ENCODE results near the gene RAB40C. TPM values are rescaled to one million over a fixed set of nuclear protein-coding genes. Genes with fewer than 3 reads are reported as not detected.

RAB40C gene
- polyA plus RNA-seq, 4 donors = 12.4 to 32.9 (median 16.1) TPM

DNA sequence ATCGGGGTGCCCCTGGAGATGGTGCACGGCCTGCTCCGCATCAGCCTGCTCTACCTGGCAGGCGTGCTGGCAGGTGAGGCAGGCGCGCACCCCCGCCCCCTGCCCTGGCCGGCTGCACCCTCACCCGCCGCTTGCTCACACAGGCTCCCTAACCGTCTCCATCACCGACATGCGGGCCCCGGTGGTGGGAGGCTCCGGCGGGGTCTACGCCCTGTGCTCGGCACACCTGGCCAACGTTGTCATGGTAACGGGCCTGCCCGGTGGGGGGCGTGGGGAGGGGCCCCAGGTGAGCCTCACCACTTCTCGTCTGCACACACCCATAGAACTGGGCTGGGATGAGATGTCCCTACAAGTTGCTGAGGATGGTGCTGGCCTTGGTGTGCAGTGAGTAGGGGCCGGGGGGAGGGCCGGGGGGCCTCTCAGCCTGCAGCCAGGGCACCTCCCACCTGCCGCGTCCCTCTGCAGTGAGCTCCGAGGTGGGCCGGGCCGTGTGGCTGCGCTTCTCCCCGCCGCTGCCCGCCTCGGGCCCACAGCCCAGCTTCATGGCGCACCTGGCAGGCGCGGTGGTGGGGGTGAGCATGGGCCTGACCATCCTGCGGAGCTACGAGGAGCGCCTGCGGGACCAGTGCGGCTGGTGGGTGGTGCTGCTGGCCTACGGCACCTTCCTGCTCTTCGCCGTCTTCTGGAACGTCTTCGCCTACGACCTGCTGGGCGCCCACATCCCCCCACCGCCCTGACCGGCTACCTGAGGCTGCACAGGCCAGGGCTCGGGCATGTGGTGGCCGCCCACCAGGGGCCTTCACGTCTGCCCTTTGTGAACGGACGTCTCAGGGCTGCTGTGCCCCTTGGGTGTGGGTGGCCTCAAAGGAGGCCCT, 87.7 kb downstream of the RAB40C start:
- no peak for DNase-seq (ENCODE audit: low read depth in 4 of 4, low spot score in 3 of 4)

DNA sequence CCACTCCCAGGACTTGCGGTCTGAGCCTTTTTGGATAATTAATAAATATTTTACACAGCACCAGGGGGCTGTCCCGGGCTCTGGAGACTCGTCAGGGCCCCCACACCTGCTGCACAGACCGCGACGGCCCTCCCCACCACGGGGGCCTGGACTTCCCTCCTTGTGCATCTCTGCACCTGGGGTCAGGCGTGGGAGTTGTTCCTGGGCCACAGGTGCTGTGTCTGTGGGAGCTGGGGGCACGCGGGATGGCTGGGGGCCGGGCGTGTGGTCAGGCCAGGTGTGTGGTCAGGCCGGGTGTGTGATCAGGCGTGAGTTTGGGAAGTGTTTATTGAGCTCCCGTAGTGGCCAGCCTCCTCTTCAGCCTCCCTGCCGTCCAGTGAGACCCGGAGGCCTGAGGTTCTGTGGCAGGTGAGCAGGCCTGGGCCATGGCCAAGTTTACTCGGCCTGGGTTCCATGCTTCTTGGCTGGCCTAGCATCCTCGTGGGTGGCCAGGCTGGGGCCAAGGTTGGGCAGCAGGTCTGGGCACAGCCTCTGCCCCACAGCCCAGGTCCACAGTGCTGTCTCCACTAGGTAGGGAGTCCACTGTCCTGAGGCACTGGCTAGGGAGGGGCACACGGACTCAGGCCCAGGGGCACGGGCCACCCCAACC, 88.5 kb downstream of the RAB40C start:
- DNase-seq (ENCODE audit: low read depth in 4 of 4, low spot score in 3 of 4) = no peak

Other genes with a start within 250 kb of the RAB40C start
- gene AXIN1, start 237.3 kb upstream of the RAB40C start, polyA plus RNA-seq (ENCODE audit: insufficient read length in 4 of 4) = 10 to 100 TPM; 14.9 to 22.8 (median 15.8) TPM
- 10 to 100 TPM; 36.9 to 82.5 (median 65.4) TPM for gene MRPL28, start 219.5 kb upstream of the RAB40C start, polyA plus RNA-seq (ENCODE audit: insufficient read length in 4 of 4)
- gene PGAP6, start 208.1 kb upstream of the RAB40C start, polyA plus RNA-seq (ENCODE audit: insufficient read length in 4 of 4) = 10 to 100 TPM; 21.6 to 64.8 (median 56.5) TPM
- 100 to 1,000 TPM in 3 of 4 donors, 10 to 100 TPM in 1; 97.7 to 141 (median 104) TPM for gene NME4, start 192.9 kb upstream of the RAB40C start, polyA plus RNA-seq (ENCODE audit: insufficient read length in 4 of 4)
- 10 to 100 TPM; 17.3 to 31.8 (median 22.7) TPM for gene DECR2, start 188.2 kb upstream of the RAB40C start, polyA plus RNA-seq (ENCODE audit: insufficient read length in 4 of 4)
- gene RAB11FIP3, start 164.4 kb upstream of the RAB40C start, polyA plus RNA-seq (ENCODE audit: insufficient read length in 4 of 4) = 100 to 1,000 TPM in 1 of 4 donors, 10 to 100 TPM in 3; 44.2 to 144 (median 76.4) TPM
- 10 to 100 TPM; 16.2 to 36.6 (median 23.5) TPM for gene CAPN15, start 62.4 kb upstream of the RAB40C start, polyA plus RNA-seq (ENCODE audit: insufficient read length in 4 of 4)
- gene PRR35, start 29.7 kb upstream of the RAB40C start, polyA plus RNA-seq (ENCODE audit: insufficient read length in 4 of 4) = 10 to 100 TPM in 1 of 4 donors, 1 to 10 TPM in 2, under 1 TPM in 1; 0.59 to 21.7 (median 8.6) TPM
- gene NHLRC4, start 23.1 kb upstream of the RAB40C start, polyA plus RNA-seq (ENCODE audit: insufficient read length in 4 of 4) = 10 to 100 TPM in 1 of 4 donors, 1 to 10 TPM in 3; 2.7 to 10.3 (median 5.8) TPM
- 10 to 100 TPM; 28.0 to 89.7 (median 50.2) TPM for gene PIGQ, start 20.1 kb upstream of the RAB40C start, polyA plus RNA-seq (ENCODE audit: insufficient read length in 4 of 4)
- gene WFIKKN1, start 40.9 kb downstream of the RAB40C start, polyA plus RNA-seq (ENCODE audit: insufficient read length in 4 of 4) = 1 to 10 TPM in 3 of 4 donors, under 1 TPM in 1; 0.82 to 3.5 (median 1.1) TPM
- gene METTL26, start 46.2 kb downstream of the RAB40C start, polyA plus RNA-seq (ENCODE audit: insufficient read length in 4 of 4) = 10 to 100 TPM; 44.5 to 67.1 (median 45.4) TPM
- gene MCRIP2, start 51.8 kb downstream of the RAB40C start, polyA plus RNA-seq (ENCODE audit: insufficient read length in 4 of 4) = 10 to 100 TPM in 3 of 4 donors, 1 to 10 TPM in 1; 3.5 to 30.3 (median 15.3) TPM
- gene WDR90, start 59.3 kb downstream of the RAB40C start, polyA plus RNA-seq (ENCODE audit: insufficient read length in 4 of 4) = 10 to 100 TPM; 26.1 to 76.2 (median 35.0) TPM
- 100 to 1,000 TPM in 1 of 4 donors, 10 to 100 TPM in 3; 56.9 to 127 (median 63.7) TPM for gene RHOT2, start 78.1 kb downstream of the RAB40C start, polyA plus RNA-seq (ENCODE audit: insufficient read length in 4 of 4)
- 1 to 10 TPM in 3 of 4 donors, under 1 TPM in 1; 0.91 to 2.8 (median 1.1) TPM for gene RHBDL1, start 85.6 kb downstream of the RAB40C start, polyA plus RNA-seq (ENCODE audit: insufficient read length in 4 of 4)
- 100 to 1,000 TPM in 2 of 4 donors, 10 to 100 TPM in 2; 84.9 to 143 (median 105) TPM for gene STUB1, start 90.3 kb downstream of the RAB40C start, polyA plus RNA-seq (ENCODE audit: insufficient read length in 4 of 4)
- 10 to 100 TPM; 44.5 to 67.9 (median 60.9) TPM for gene JMJD8, start 94.3 kb downstream of the RAB40C start, polyA plus RNA-seq (ENCODE audit: insufficient read length in 4 of 4)
- 10 to 100 TPM in 1 of 4 donors, 1 to 10 TPM in 3; 8.4 to 15.0 (median 9.9) TPM for gene WDR24, start 100.3 kb downstream of the RAB40C start, polyA plus RNA-seq (ENCODE audit: insufficient read length in 4 of 4)
- gene FBXL16, start 115.7 kb downstream of the RAB40C start, polyA plus RNA-seq (ENCODE audit: insufficient read length in 4 of 4) = 1 to 10 TPM in 2 of 4 donors, under 1 TPM in 2; 0.79 to 2.0 (median 1.2) TPM
- gene METRN, start 125.1 kb downstream of the RAB40C start, polyA plus RNA-seq (ENCODE audit: insufficient read length in 4 of 4) = 10 to 100 TPM in 2 of 4 donors, 1 to 10 TPM in 2; 5.2 to 12.1 (median 9.2) TPM
- gene ANTKMT, start 131.1 kb downstream of the RAB40C start, polyA plus RNA-seq (ENCODE audit: insufficient read length in 4 of 4) = 10 to 100 TPM in 3 of 4 donors, 1 to 10 TPM in 1; 8.9 to 28.2 (median 10.8) TPM
- gene CCDC78, start 136.4 kb downstream of the RAB40C start, polyA plus RNA-seq (ENCODE audit: insufficient read length in 4 of 4) = 1 to 10 TPM in 3 of 4 donors, under 1 TPM in 1; 0.86 to 3.5 (median 2.2) TPM
- 1 to 10 TPM; 2.4 to 7.9 (median 4.1) TPM for gene HAGHL, start 137.0 kb downstream of the RAB40C start, polyA plus RNA-seq (ENCODE audit: insufficient read length in 4 of 4)
- 10 to 100 TPM; 15.8 to 31.2 (median 22.2) TPM for gene CIAO3, start 150.9 kb downstream of the RAB40C start, polyA plus RNA-seq (ENCODE audit: insufficient read length in 4 of 4)
- 10 to 100 TPM in 3 of 4 donors, 1 to 10 TPM in 1; 2.3 to 27.1 (median 12.3) TPM for gene MSLN, start 170.7 kb downstream of the RAB40C start, polyA plus RNA-seq (ENCODE audit: insufficient read length in 4 of 4)
- gene RPUSD1, start 198.3 kb downstream of the RAB40C start, polyA plus RNA-seq (ENCODE audit: insufficient read length in 4 of 4) = 10 to 100 TPM in 3 of 4 donors, 1 to 10 TPM in 1; 8.5 to 16.5 (median 10.5) TPM
- 10 to 100 TPM; 19.9 to 48.6 (median 23.0) TPM for gene CHTF18, start 198.6 kb downstream of the RAB40C start, polyA plus RNA-seq (ENCODE audit: insufficient read length in 4 of 4)
- gene GNG13, start 210.7 kb downstream of the RAB40C start, polyA plus RNA-seq (ENCODE audit: insufficient read length in 4 of 4) = under 1 TPM in 2 of 4 donors, not detected in 2; 0.15 to 0.46 TPM